Esophagus (tissue), 2 donors: Measurements from ENCODE around the gene PPP1R11. TPM values are rescaled to one million over a fixed set of nuclear protein-coding genes. Genes with fewer than 3 reads are reported as not detected.

Source experiments
- H3K27ac ChIP-seq, 2 donors: one replicate each; pipeline ENCODE4 v1.5.1; 2013; ENCODE audit warnings: low read depth in 2 of 2, mild to moderate bottlenecking in 2 of 2, inconsistent platforms in 1 of 2, low read length in 1 of 2, moderate library complexity in 1 of 2
- H3K27me3 ChIP-seq, 2 donors: one replicate each; pipeline ENCODE4 v1.6.1; 2013; ENCODE audit warnings: low read length in 2 of 2, control low read depth in 1 of 2, mild to moderate bottlenecking in 1 of 2; ENCODE audit not compliant: insufficient read depth in 2 of 2, control insufficient read depth in 1 of 2
- H3K36me3 ChIP-seq, 2 donors: one replicate each; pipeline ENCODE4 v1.6.1; 2013; ENCODE audit warnings: low read length in 1 of 2; ENCODE audit not compliant: control insufficient read depth in 2 of 2, insufficient read depth in 2 of 2
- H3K4me1 ChIP-seq, 2 donors: one replicate each; pipeline ENCODE4 v1.6.1; 2013; ENCODE audit warnings: low read length in 1 of 2; ENCODE audit not compliant: control insufficient read depth in 2 of 2, insufficient read depth in 2 of 2
- H3K4me3 ChIP-seq, 2 donors: one replicate each; pipeline ENCODE4 v1.5.1; 2013; ENCODE audit warnings: low read length in 2 of 2, mild to moderate bottlenecking in 2 of 2, low read depth in 1 of 2, moderate library complexity in 1 of 2
- H3K9me3 ChIP-seq, 2 donors: one replicate each; pipeline ENCODE4 v1.6.1; 2013; ENCODE audit warnings: mild to moderate bottlenecking in 2 of 2, low read depth in 1 of 2, low read length in 1 of 2, moderate library complexity in 1 of 2; ENCODE audit not compliant: control insufficient read depth in 2 of 2, insufficient read depth in 1 of 2
- WGBS, 2 donors: extraction: QIAGEN DNeasy Blood & Tissue Kit; methylation state at CpG; one replicate each; pipeline ENCODE4 v1.1.7; 2013; 5-methylcytosine and 5-hydroxymethylcytosine counted together
- polyA plus RNA-seq, 2 donors: library from polyadenylated mRNA; stranded (reverse); fragments of 200-250 nt; gene quantifications; one replicate each; pipeline ENCODE4 v1.2.3, GENCODE V29; 2013
- donor health status: healthy with polysubstance abuse.
- donor health status: Bipolar disorder and iron deficiency.

PPP1R11 gene
- polyA plus RNA-seq, 2 donors: 41.0 to 54.8 TPM

DNA sequence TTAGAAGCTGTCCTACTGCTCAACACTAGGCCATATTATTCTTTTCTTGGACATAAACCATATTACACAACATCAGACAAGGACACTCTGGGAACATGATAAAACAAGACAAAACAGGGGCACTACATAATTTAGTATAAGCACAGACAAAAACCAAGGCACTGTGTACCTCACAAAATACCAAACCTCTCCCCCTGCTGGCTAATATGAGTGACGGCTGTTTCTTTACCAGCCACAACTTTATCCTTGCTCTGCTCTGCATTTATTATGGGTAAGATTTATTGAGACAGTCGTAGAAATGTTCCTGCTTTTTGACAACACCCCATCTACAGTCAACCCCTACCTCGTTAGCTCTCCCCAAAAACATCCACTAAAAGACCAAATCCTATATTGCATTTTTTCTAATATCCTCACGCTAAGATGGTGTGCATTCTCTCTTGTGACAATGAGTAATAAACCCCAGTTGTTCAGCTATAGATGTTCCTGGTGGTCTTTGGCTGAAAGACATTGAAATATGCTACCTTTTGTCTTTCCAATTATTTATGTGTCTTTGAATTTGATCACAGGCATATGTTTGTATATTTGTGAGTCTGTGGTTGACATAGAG, 29.7 kb upstream of the PPP1R11 start:
- 50 to 58% methylated on average over 4 of the region's 4 CpGs for WGBS, 2 donors
- Histone ChIP-seq H3K27ac (no peak overlapping the region), H3K4me3 (no peak overlapping the region), H3K27me3 (no peaks in the 10 kb centered on the region), H3K4me1 (no peaks in the 10 kb centered on the region), H3K9me3 (no peaks in the 10 kb centered on the region), H3K36me3 (peaks cover 0 to 3% of the 10 kb centered on the region in 2 donors)

DNA sequence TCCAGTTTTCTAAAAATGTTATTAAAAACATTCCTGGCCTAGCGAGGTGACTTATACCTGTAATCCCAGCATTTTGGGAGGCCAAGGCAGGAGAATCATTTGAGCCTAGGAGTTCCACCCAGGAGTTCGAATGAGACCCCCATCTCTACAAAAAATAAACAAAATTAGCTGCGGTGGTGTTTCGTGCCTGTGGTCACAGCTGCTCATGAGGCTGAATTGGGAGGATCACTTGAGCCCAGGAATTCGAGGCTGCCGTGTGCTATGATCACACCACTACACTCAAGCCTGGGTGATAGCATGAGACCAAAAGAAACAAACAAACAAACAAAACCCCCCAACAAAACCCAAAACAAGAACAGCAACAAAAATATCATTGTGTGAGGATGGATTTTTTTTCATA, 25.8 kb upstream of the PPP1R11 start:
- no peak overlapping the region for H3K4me3 ChIP-seq
- no peaks in the 10 kb centered on the region for H3K9me3 ChIP-seq
- 85 to 90% methylated on average over 6 of the region's 6 CpGs for WGBS, 2 donors
- H3K27ac ChIP-seq: no peak overlapping the region
- no peaks in the 10 kb centered on the region for H3K36me3 ChIP-seq
- no peaks in the 10 kb centered on the region for H3K27me3 ChIP-seq
- H3K4me1 ChIP-seq: no peaks in the 10 kb centered on the region

DNA sequence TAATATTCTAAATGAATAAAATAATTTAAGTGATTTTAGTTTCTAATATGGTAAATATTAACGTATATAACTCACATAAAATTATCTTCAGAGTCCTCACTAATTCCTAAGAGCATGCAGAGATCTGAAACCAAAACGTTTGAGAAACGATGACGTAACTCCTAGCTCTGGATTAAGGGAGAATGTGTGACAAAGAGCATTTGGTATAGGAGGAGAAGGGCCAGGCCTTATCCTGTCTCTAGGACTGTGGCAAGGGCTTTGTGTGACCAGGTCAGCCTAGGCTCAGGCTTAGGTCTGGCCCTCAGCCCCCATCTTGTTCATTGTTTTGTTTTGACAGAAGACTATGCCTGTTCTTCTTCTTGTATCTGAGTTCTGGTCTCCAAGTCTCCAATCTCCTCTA, 25.2 kb upstream of the PPP1R11 start:
- WGBS, 2 donors: 68 to 76% methylated on average over 4 of the region's 4 CpGs

DNA sequence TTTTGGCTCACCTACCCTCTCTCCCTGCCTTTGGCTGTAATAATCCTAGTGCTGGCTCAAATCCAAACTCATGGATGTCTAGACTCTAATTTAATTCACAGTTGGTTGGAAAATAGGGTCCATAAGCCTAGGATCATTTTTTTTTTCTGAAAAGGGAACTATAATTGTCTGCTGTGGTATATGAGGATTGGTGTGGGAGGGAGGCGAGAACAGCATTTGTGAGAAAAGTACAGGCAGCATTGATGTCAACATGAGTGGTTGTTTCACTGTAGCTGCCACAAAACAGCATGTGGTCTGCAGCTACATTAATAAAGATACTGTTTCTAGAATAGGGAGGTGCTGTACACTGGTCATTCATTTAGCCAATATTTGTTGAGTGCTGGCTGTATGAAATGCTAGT, 24.5 kb upstream of the PPP1R11 start:
- H3K9me3 ChIP-seq: no peaks in the 10 kb centered on the region
- H3K4me3 ChIP-seq: no peak overlapping the region
- WGBS, 2 donors: 88 to 96% methylated on average over 1 of the region's 1 CpG

More for the DNA sequence above, 25.2 kb upstream of the PPP1R11 start:
- no peaks in the 10 kb centered on the region for H3K4me1 ChIP-seq
- no peak overlapping the region for H3K27ac ChIP-seq
- H3K27me3 ChIP-seq: no peaks in the 10 kb centered on the region
- no peak overlapping the region for H3K4me3 ChIP-seq
- no peaks in the 10 kb centered on the region for H3K36me3 ChIP-seq
- H3K9me3 ChIP-seq: no peaks in the 10 kb centered on the region

DNA sequence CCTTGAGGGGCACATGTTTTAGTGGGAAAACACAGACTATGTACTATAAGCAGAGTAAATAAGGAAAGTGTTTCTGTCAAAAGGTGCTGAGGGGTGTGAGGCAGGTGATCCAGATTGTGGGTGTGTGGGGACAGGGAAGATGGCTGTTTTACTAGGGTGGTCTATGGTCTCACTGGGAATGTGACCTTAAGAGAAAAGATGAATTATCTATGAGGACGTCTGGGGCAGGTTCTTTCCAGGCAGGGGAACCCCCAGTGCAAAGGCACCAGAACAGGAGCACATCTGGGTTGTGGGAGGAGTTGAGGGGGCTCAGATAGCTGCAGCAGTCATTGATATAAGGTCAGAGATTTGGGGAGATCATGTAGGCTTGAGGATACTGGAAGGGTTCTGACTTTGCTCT, 24.1 kb upstream of the PPP1R11 start:
- H3K27me3 ChIP-seq: no peaks in the 10 kb centered on the region
- WGBS, 2 donors: 32 to 48% methylated on average over 1 of the region's 1 CpG
- no peaks in the 10 kb centered on the region for H3K9me3 ChIP-seq
- no peaks in the 10 kb centered on the region for H3K4me1 ChIP-seq
- no peak overlapping the region for H3K27ac ChIP-seq
- H3K36me3 ChIP-seq: no peaks in the 10 kb centered on the region
- H3K4me3 ChIP-seq: no peak overlapping the region

More for the DNA sequence above, 24.5 kb upstream of the PPP1R11 start:
- H3K27ac ChIP-seq: no peak overlapping the region
- no peaks in the 10 kb centered on the region for H3K27me3 ChIP-seq
- H3K4me1 ChIP-seq: no peaks in the 10 kb centered on the region
- H3K36me3 ChIP-seq: no peaks in the 10 kb centered on the region

DNA sequence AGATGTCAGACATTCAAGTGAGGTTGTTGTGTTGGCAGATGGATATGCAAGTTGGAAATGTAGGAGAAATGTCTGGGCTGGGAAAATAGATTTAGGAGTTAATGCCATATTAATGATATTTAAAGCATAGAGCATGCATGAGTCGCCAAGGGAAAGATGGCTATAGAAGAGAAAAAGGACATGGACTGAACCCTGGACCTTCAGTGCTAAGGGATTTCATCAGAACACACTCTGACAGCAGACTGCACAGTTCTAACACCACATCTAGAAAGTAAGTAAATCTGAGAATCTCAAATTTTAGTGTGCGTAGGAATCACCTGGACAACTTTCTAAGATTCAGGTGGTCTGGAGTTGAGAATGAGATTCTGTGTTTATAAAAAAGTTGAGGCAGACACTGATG, 23.3 kb upstream of the PPP1R11 start:
- 94 to 97% methylated on average over 2 of the region's 2 CpGs for WGBS, 2 donors
- H3K4me3 ChIP-seq: no peak overlapping the region
- no peaks in the 10 kb centered on the region for H3K4me1 ChIP-seq
- H3K27ac ChIP-seq: no peak overlapping the region
- H3K9me3 ChIP-seq: no peaks in the 10 kb centered on the region
- no peaks in the 10 kb centered on the region for H3K36me3 ChIP-seq
- no peaks in the 10 kb centered on the region for H3K27me3 ChIP-seq

DNA sequence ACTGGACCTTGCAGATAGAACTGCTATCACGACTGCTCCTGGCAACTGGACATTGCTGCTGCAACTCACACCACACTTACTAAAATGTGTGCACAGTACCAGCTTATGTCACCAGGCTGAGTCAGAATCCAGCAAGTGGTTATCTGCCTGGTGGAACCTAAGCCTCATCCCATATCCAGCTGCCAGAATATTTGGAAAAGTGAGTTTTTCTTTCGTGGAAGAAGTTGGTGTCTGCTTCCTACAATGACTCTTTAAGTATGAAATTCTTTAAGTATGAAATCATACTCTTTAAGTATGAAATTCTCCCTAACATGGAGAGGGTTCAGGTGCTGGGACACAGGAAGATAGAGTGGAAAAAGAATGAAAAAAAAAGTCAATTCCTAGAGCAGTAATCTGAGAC, 22.4 kb upstream of the PPP1R11 start:
- Histone ChIP-seq H3K9me3 (no peaks in the 10 kb centered on the region), H3K4me3 (no peak overlapping the region), H3K27me3 (no peaks in the 10 kb centered on the region), H3K27ac (no peak overlapping the region), H3K36me3 (no peaks in the 10 kb centered on the region), H3K4me1 (no peaks in the 10 kb centered on the region)
- WGBS, 2 donors: 75 to 77% methylated on average over 2 of the region's 2 CpGs

DNA sequence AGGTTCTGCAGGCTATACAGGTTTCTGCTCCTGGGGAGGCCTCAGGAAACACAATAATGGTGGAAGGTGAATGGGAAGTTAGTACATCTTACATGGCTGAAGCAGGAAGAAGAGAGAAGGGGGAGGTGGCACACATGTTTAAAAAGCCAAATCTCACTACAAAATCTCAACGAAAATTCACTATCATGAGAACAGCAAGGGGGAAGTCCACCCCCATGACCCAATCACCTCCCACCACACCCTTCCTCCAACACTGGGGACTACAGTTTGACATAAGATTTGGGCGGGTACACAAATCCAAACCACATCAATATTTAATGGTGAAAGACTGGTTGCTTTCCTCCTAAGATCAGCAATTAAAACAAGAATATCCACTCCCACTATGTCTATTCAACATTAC, 19.8 kb upstream of the PPP1R11 start:
- H3K9me3 ChIP-seq: no peaks in the 10 kb centered on the region
- H3K27me3 ChIP-seq: no peaks in the 10 kb centered on the region
- H3K4me1 ChIP-seq: no peaks in the 10 kb centered on the region
- H3K27ac ChIP-seq: no peak overlapping the region
- H3K36me3 ChIP-seq: no peaks in the 10 kb centered on the region
- 57 to 76% methylated on average over 2 of the region's 2 CpGs for WGBS, 2 donors
- no peak overlapping the region for H3K4me3 ChIP-seq

DNA sequence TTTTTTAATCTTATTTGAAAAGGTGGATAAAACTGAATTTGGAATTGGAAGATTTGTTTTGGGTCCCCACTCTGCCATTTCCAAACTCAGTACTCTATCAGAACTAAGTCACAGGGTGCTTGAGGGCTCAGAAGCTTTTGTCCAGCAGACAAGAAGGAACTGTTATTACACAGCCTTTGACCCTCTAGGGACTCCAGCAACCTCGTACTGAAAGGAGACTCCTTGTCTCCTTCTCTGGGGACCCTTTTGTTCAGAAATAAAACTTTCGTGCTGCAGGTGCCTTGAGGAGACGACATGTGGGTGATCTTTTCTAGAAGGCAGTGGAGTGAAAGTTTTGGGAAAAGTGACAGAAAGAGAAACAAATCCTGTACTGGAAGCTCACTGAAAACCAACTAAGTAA, 13.3 kb upstream of the PPP1R11 start:
- no peak overlapping the region for H3K4me3 ChIP-seq
- WGBS, 2 donors: 86 to 87% methylated on average over 3 of the region's 3 CpGs
- H3K9me3 ChIP-seq: no peaks in the 10 kb centered on the region
- no peak overlapping the region for H3K27ac ChIP-seq
- peaks cover 0 to 2% of the 10 kb centered on the region in 2 donors for H3K36me3 ChIP-seq
- H3K27me3 ChIP-seq: no peaks in the 10 kb centered on the region
- no peaks in the 10 kb centered on the region for H3K4me1 ChIP-seq

DNA sequence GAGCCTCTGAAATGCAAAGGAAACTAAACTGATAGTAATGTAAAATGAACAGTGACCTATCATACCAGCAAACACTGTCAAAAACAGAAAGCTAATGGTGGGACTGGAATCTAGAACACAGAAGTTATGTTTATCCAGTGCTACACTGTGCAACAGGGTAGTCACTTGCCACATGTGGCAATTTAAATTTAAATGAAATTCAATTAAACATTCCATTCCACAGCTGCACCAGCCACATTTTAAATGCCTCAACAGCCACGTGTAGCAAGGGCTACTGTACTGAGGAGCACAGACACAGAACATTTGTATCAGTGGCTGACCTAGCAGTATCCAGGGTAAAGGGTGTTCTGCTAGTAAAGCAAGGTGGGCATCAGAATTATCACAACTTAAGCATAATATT, 11.5 kb upstream of the PPP1R11 start:
- no peak overlapping the region for H3K4me3 ChIP-seq
- H3K9me3 ChIP-seq: no peaks in the 10 kb centered on the region
- H3K27me3 ChIP-seq: no peaks in the 10 kb centered on the region
- 59 to 70% methylated on average over 1 of the region's 1 CpG for WGBS, 2 donors
- peaks cover 0 to 2% of the 10 kb centered on the region in 2 donors for H3K36me3 ChIP-seq
- no peak overlapping the region for H3K27ac ChIP-seq
- no peaks in the 10 kb centered on the region for H3K4me1 ChIP-seq
